Sigmoid colon (tissue), 4 donors: ENCODE measurements around the gene DSCAML1.

Experiments used
- CTCF ChIP-seq, 4 experiments: fragments of 450-650 bp in 3 of 4; fragments of 200-600 bp in 1 of 4; IDR thresholded peaks; one replicate each; pipeline ENCODE4 v1.5.1; 2016 to 2019; ENCODE audit warnings: antibody characterized with exemption in 4 of 4, mild to moderate bottlenecking in 3 of 4, moderate library complexity in 2 of 4
- EP300 ChIP-seq, 4 donors: sonication (generic); formaldehyde crosslinking; IDR thresholded peaks; one replicate each; pipeline ENCODE4 v1.6.1; 2017; ENCODE audit warnings: antibody characterized with exemption in 4 of 4
- POLR2A ChIP-seq, 2 donors: fragments of 450-650 bp; IDR thresholded peaks; one replicate each; pipeline ENCODE4 v1.6.1; 2016; ENCODE audit warnings: antibody characterized with exemption in 2 of 2, mild to moderate bottlenecking in 2 of 2, moderate library complexity in 2 of 2
- POLR2AphosphoS5 ChIP-seq, 4 donors: sonication (generic); formaldehyde crosslinking; IDR thresholded peaks; one replicate each; pipeline ENCODE4 v1.6.1; 2017; ENCODE audit warnings: antibody characterized with exemption in 4 of 4

- TF ChIP-seq CTCF (IDR thresholded peaks at IDR 0.05) (no peak), POLR2A (IDR thresholded peaks at IDR 0.05) (no peak), EP300 (IDR thresholded peaks at IDR 0.05) (no peak), POLR2AphosphoS5 (IDR thresholded peaks at IDR 0.05) (no peak)
Observed at GRCh38 chr11:117453886-117454563, 343.0 kb downstream of the DSCAML1 start.
